ENCODE results near the gene CCDC171. TPM values are rescaled to one million over a fixed set of nuclear protein-coding genes. Genes with fewer than 3 reads are reported as not detected.
"Not testable (repeated sequence)": the region's sequence is repeated elsewhere in the genome, so short reads cannot be mapped to it uniquely, and the experiment has no call there.

Gene CCDC171
- total and polyA plus RNA-seq, 8 donors, result 1.2 to 26.3 (median 2.7) TPM; not detected in 1

GRCh38 chr9:15521254-15521653 is 31.6 kb upstream of the CCDC171 start:
- TF ChIP-seq CTCF (IDR thresholded peaks at IDR 0.05) (no peak), POLR2A (IDR thresholded peaks at IDR 0.05) (no peak), POLR2AphosphoS5 (IDR thresholded peaks at IDR 0.05) (no peak), EP300 (IDR thresholded peaks at IDR 0.05) (no peak)
- 67 to 76% (median 73%) methylated on average over 8 of the region's 8 CpGs for WGBS, 5 donors
- DNase-seq, result no peak
- no peaks in the 10 kb centered on the region for H3K9me3 ChIP-seq
- H3K4me1 ChIP-seq, result no peaks in the 10 kb centered on the region
- no peaks in the 10 kb centered on the region for H3K27me3 ChIP-seq
- intact Hi-C loops (cut with DNase I; ENCODE audit: low total_unique reads), result no loop called here
- H3K36me3 ChIP-seq, result no peaks in the 10 kb centered on the region
- H3K4me3 ChIP-seq, result no peak overlapping the region
- H3K27ac ChIP-seq, result no peak overlapping the region

- TF ChIP-seq EP300 (IDR thresholded peaks at IDR 0.05) (no peak), POLR2AphosphoS5 (IDR thresholded peaks at IDR 0.05) (no peak), CTCF (IDR thresholded peaks at IDR 0.05) (no peak), POLR2A (IDR thresholded peaks at IDR 0.05) (no peak)
- Histone ChIP-seq H3K9me3 (no peaks in the 10 kb centered on the region), H3K4me3 (no peak overlapping the region), H3K27me3 (no peaks in the 10 kb centered on the region), H3K36me3 (no peaks in the 10 kb centered on the region), H3K27ac (no peak overlapping the region), H3K4me1 (no peaks in the 10 kb centered on the region)
- intact Hi-C loops (cut with DNase I; ENCODE audit: low total_unique reads), result no loop called here
- WGBS, 5 donors, result 86 to 95% (median 95%) methylated on average over 3 of the region's 3 CpGs
- DNase-seq, result no peak
Measured at GRCh38 chr9:15522130-15522755, 30.6 kb upstream of the CCDC171 start.

GRCh38 chr9:15524845-15525455 is 27.9 kb upstream of the CCDC171 start:
- WGBS, 5 donors, result 59 to 74% (median 65%) methylated on average over 8 of the region's 8 CpGs
- TF ChIP-seq POLR2AphosphoS5 (IDR thresholded peaks at IDR 0.05) (no peak), POLR2A (IDR thresholded peaks at IDR 0.05) (no peak), EP300 (IDR thresholded peaks at IDR 0.05) (no peak), CTCF (IDR thresholded peaks at IDR 0.05) (no peak)
- no peak for DNase-seq
- Histone ChIP-seq H3K4me1 (no peaks in the 10 kb centered on the region), H3K36me3 (no peaks in the 10 kb centered on the region), H3K27me3 (no peaks in the 10 kb centered on the region), H3K27ac (no peak overlapping the region), H3K4me3 (no peak overlapping the region), H3K9me3 (no peaks in the 10 kb centered on the region)
- intact Hi-C loops (cut with DNase I; ENCODE audit: low total_unique reads), result no loop called here

- intact Hi-C loops (cut with DNase I; ENCODE audit: low total_unique reads), result no loop called here
- H3K36me3 ChIP-seq, result no peaks in the 10 kb centered on the region
- no peak overlapping the region for H3K27ac ChIP-seq
- no peaks in the 10 kb centered on the region for H3K4me1 ChIP-seq
- no peaks in the 10 kb centered on the region for H3K9me3 ChIP-seq
- H3K4me3 ChIP-seq, result no peak overlapping the region
- TF ChIP-seq POLR2AphosphoS5 (IDR thresholded peaks at IDR 0.05) (no peak), CTCF (IDR thresholded peaks at IDR 0.05) (no peak), EP300 (IDR thresholded peaks at IDR 0.05) (no peak), POLR2A (IDR thresholded peaks at IDR 0.05) (no peak)
- no peak for DNase-seq
- WGBS, 5 donors, result 62 to 98% (median 95%) methylated on average over 2 of the region's 2 CpGs
- H3K27me3 ChIP-seq, result no peaks in the 10 kb centered on the region
Measured at GRCh38 chr9:15525958-15526357, 26.9 kb upstream of the CCDC171 start.

- WGBS, 5 donors, result 91 to 96% (median 94%) methylated on average over 5 of the region's 5 CpGs
- H3K27me3 ChIP-seq; H3K9me3 ChIP-seq; H3K36me3 ChIP-seq; intact Hi-C loops (cut with DNase I; ENCODE audit: low total_unique reads); H3K4me1 ChIP-seq; H3K4me3 ChIP-seq; H3K27ac ChIP-seq; DNase-seq: not testable (repeated sequence)
Measured at GRCh38 chr9:15527035-15527434, 25.8 kb upstream of the CCDC171 start.
